HL-60 (cell line): Measurements from ENCODE around the gene AIF1L.

Experiments
- CTCF ChIP-seq: IDR thresholded peaks from one replicate; pipeline ENCODE4 v1.5.1; 2011; ENCODE audit warnings: low read length, control low read depth, inconsistent platforms; ENCODE audit not compliant: insufficient read depth
- GABPA ChIP-seq: IDR thresholded peaks from 2 replicates; pipeline ENCODE4 v1.6.1; 2012; ENCODE audit warnings: low read depth
- POLR2AphosphoS5 ChIP-seq: IDR thresholded peaks from 2 replicates; pipeline ENCODE4 v1.6.1; 2012; ENCODE audit warnings: low read depth
- REST ChIP-seq: IDR thresholded peaks from 2 replicates; pipeline ENCODE4 v1.6.1; 2012; ENCODE audit warnings: low read depth; ENCODE audit not compliant: insufficient replicate concordance
- SPI1 ChIP-seq: IDR thresholded peaks from 2 replicates; pipeline ENCODE4 v1.6.1; 2012; ENCODE audit warnings: low read depth, mild to moderate bottlenecking, borderline replicate concordance

- TF ChIP-seq CTCF (no peak), GABPA (no peak), POLR2AphosphoS5 (no peak), REST (no peak), SPI1 (no peak)
Observed at GRCh38 chr9:131050831-131051230, 45.5 kb upstream of the AIF1L start.
